SK-N-SH (cell line): Measurements from ENCODE around the gene BMPR1B. TPM values are rescaled to one million over a fixed set of nuclear protein-coding genes. Genes with fewer than 3 reads are reported as not detected.

ENCODE experiments used
- CTCF ChIA-PET: fragments of 300-600, 350-600 bp; formaldehyde crosslinking; extraction: SDS; loops from one replicate; lab custom pipeline; 2021; lab: Yijun Ruan, JAX
- POLR2A ChIA-PET: fragments of 350-600 bp; sonication (Branson Sonifier 250); formaldehyde crosslinking; extraction: SDS; loops from one replicate; lab custom pipeline; 2020; ENCODE audit warnings: antibody characterized with exemption, inconsistent platforms; lab: Yijun Ruan, JAX
- DNase-seq: peaks from one replicate; pipeline ENCODE4 v3.0.0; 2012
- H2AFZ ChIP-seq: fragments of 200-600 bp; sonication (generic); 2 replicates; pipeline ENCODE4 v1.8.1; 2016; ENCODE audit warnings: antibody characterized with exemption, mild to moderate bottlenecking, low read depth
- H3F3A ChIP-seq: fragments of 200-600 bp; sonication (generic); replicated peaks from 2 replicates; pipeline ENCODE3; 2016; ENCODE audit warnings: antibody characterized with exemption, mild to moderate bottlenecking; ENCODE audit not compliant: insufficient read depth
- H3K27ac ChIP-seq, 2 experiments: fragments of 200-500 bp in 1 of 2; fragments of 200-600 bp in 1 of 2; sonication (Bioruptor generic) in 1 of 2; sonication (generic), shearing (Covaris generic) in 1 of 2; 2 replicates each; pipeline versions ENCODE4 v1.5.1 to v1.6.1; 2014 to 2016; ENCODE audit warnings: low read depth in 2 of 2, inconsistent platforms in 1 of 2, low read length in 1 of 2, mild to moderate bottlenecking in 1 of 2, mixed read lengths in 1 of 2
- H3K27me3 ChIP-seq: fragments of 200-600 bp; sonication (generic), shearing (Covaris generic); 2 replicates; pipeline ENCODE4 v1.6.1; 2016; ENCODE audit warnings: mixed run types; ENCODE audit not compliant: insufficient read depth
- H3K36me3 ChIP-seq, 2 experiments: fragments of 200-500 bp in 1 of 2; fragments of 200-600 bp in 1 of 2; sonication (Bioruptor generic) in 1 of 2; sonication (generic) in 1 of 2; replicated peaks in 1 of 2; 2 replicates each; pipeline versions ENCODE3 to v1.5.1; 2014 to 2016; ENCODE audit warnings: low read length in 1 of 2, mild to moderate bottlenecking in 1 of 2; ENCODE audit not compliant: insufficient read depth in 2 of 2, control insufficient read depth in 1 of 2
- H3K4me1 ChIP-seq, 2 experiments: fragments of 200-500 bp in 1 of 2; fragments of 200-600 bp in 1 of 2; sonication (Bioruptor generic) in 1 of 2; sonication (generic), shearing (Covaris generic) in 1 of 2; 2 replicates each; pipeline versions ENCODE4 v1.5.1 to v1.6.1; 2014 to 2016; ENCODE audit warnings: low read depth in 1 of 2, low read length in 1 of 2, mixed run types in 1 of 2; ENCODE audit not compliant: insufficient read depth in 2 of 2, control insufficient read depth in 1 of 2
- H3K4me2 ChIP-seq: fragments of 200-600 bp; sonication (generic), shearing (Covaris generic); 2 replicates; pipeline ENCODE4 v1.6.1; 2017; ENCODE audit warnings: mixed run types
- H3K4me3 ChIP-seq, 2 experiments: fragments of 200-500 bp in 1 of 2; fragments of 200-600 bp in 1 of 2; sonication (Bioruptor generic) in 1 of 2; sonication (generic), shearing (Covaris generic) in 1 of 2; 2 replicates each; pipeline versions ENCODE4 v1.5.1 to v1.8.1; 2014 to 2016; ENCODE audit warnings: low read depth in 2 of 2, inconsistent platforms in 1 of 2, low read length in 1 of 2, mild to moderate bottlenecking in 1 of 2, mixed read lengths in 1 of 2, moderate library complexity in 1 of 2
- H3K79me2 ChIP-seq: fragments of 200-600 bp; sonication (generic); 2 replicates; pipeline ENCODE4 v1.8.1; 2017; ENCODE audit warnings: mild to moderate bottlenecking; ENCODE audit not compliant: insufficient read depth
- H3K9ac ChIP-seq: fragments of 200-600 bp; sonication (generic); 2 replicates; pipeline ENCODE4 v1.6.1; 2017; ENCODE audit warnings: mixed run types
- H3K9me2 ChIP-seq: fragments of 200-600 bp; sonication (generic); 2 replicates; pipeline ENCODE4 v1.6.1; 2017; ENCODE audit warnings: mixed run types
- H3K9me3 ChIP-seq: fragments of 200-600 bp; sonication (generic); 2 replicates; pipeline ENCODE4 v1.6.1; 2017; ENCODE audit warnings: mixed run types, mild to moderate bottlenecking, moderate library complexity
- H4K20me1 ChIP-seq: fragments of 200-600 bp; sonication (generic); 2 replicates; pipeline ENCODE4 v1.6.1; 2017; ENCODE audit warnings: mild to moderate bottlenecking, mixed run types; ENCODE audit not compliant: insufficient read depth
- ELF1 ChIP-seq: IDR thresholded peaks from 2 replicates; pipeline ENCODE4 v1.4.0; 2012
- EP300 ChIP-seq, 2 experiments: IDR thresholded peaks; 2 replicates each; pipeline versions ENCODE4 v1.4.0 to v1.6.1; 2012; ENCODE audit warnings: borderline replicate concordance in 1 of 2, low read depth in 1 of 2, low read length in 1 of 2
- FOXM1 ChIP-seq: IDR thresholded peaks from 2 replicates; pipeline ENCODE4 v1.4.0; 2012; ENCODE audit warnings: low read depth, mild to moderate bottlenecking
- MEF2A ChIP-seq: IDR thresholded peaks from 2 replicates; pipeline ENCODE4 v1.4.0; 2012; ENCODE audit warnings: low read depth, borderline replicate concordance
- POLR2AphosphoS5 ChIP-seq: IDR thresholded peaks from 2 replicates; pipeline ENCODE4 v1.6.1; 2012; ENCODE audit warnings: low read depth, low read length
- RAD21 ChIP-seq: IDR thresholded peaks from 2 replicates; pipeline ENCODE4 v1.6.1; 2012; ENCODE audit warnings: mild to moderate bottlenecking, low read length
- RXRA ChIP-seq: IDR thresholded peaks from 2 replicates; pipeline ENCODE4 v1.4.0; 2012; ENCODE audit warnings: low read depth, mild to moderate bottlenecking, borderline replicate concordance
- TEAD4 ChIP-seq: IDR thresholded peaks from 2 replicates; pipeline ENCODE4 v1.4.0; 2012; ENCODE audit warnings: mild to moderate bottlenecking, borderline replicate concordance; ENCODE audit not compliant: insufficient read depth
- YY1 ChIP-seq: IDR thresholded peaks from 2 replicates; pipeline ENCODE4 v1.4.0; 2012; ENCODE audit warnings: low read depth, mild to moderate bottlenecking
- WGBS: methylation state at CpG from one replicate; pipeline ENCODE4 v1.1.6; 2017; ENCODE audit warnings: low lambda C conversion rate; 5-methylcytosine and 5-hydroxymethylcytosine counted together
- polyA plus RNA-seq, 3 experiments: library from polyadenylated mRNA; depleted of rRNA; stranded (reverse); fragments of >200 nt; gene quantifications; 2 replicates each; pipeline ENCODE4 v1.2.3, GENCODE V29; 2012
- TF ChIP-seq, protein P1 (sequence below): IDR thresholded peaks from 2 replicates; pipeline ENCODE4 v1.4.0; 2012; ENCODE audit warnings: low read depth, borderline replicate concordance
- TF ChIP-seq, protein P2 (sequence below): fragments of 150-350 bp; IDR thresholded peaks from 2 replicates; pipeline ENCODE4 v1.6.1; 2017; ENCODE audit warnings: antibody characterized with exemption, low read length, low read depth, borderline replicate concordance
- TF ChIP-seq, protein P3 (sequence below): fragments of 200-600 bp; sonication (generic); IDR thresholded peaks from 2 replicates; pipeline ENCODE4 v1.6.1; 2017; ENCODE audit warnings: antibody characterized with exemption, mild to moderate bottlenecking, moderate library complexity
- TF ChIP-seq, protein P4 (sequence below): IDR thresholded peaks from 2 replicates; pipeline ENCODE4 v1.6.1; 2012; ENCODE audit warnings: mild to moderate bottlenecking, low read depth, low read length, moderate library complexity

Gene BMPR1B
- polyA plus RNA-seq, 1 of the 3 experiments (the other 2 are of a cell fraction): 0.16 TPM

DNA sequence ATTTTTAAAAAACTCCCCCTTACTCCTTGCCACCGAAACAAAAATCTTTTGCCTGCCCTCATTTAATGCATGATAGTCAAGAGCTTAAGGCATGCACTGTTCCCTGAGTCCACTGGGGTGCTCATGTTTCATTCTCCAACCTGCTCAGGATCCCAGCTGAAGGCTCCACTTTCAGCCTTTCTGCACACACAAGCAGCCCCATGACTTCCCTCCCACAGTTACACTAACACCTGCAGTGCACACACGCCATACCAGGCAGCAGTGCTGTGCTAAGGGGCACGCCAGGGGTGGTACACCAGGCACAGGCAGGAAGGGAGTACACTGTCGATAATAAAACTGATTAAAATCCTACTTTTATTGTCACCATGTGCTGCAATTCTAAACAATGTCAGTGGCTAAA, 385.2 kb downstream of the BMPR1B start:
- WGBS: 86% methylated on average over 4 of the region's 4 CpGs

DNA sequence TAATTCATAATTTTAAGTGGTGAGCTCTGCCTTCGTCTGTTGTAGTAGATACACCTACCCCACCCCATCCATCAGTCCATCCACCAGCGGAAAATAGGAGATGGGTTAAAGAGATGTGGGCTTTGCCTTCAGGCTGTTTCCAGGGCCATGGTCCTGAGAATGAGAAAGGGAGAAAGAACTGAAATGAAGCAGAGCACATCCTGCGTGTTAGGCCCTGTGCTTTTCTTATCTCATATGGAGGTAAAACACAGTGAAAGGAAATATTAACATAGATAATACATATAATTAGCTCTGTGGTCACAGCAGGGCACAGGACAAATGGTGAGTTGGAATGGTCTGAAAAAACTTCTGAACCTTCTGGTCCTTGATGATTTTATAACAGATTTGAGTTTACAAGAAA, 393.5 kb downstream of the BMPR1B start:
- ChIA-PET CTCF (interaction anchor here (1.3 to 1.7 kb wide), 3 partner anchors 14 to 530 kb away, joined by 3 to 5 read pairs (median 4); no protein-coding TSS in a partner anchor), POLR2A (no interaction called here)
- Histone ChIP-seq H3K9me3 (no peaks in the 10 kb centered on the region), H3K36me3 (no peaks in the 10 kb centered on the region), H3K27ac (peak overlapping the region in 1 of 2 experiments; percentile 96; a peak in 2 of 4 replicates), H3K9ac (no peak overlapping the region), H3K27me3 (no peaks in the 10 kb centered on the region), H4K20me1 (no peaks in the 10 kb centered on the region), H3F3A (peaks cover 4% of the 10 kb centered on the region), H2AFZ (no peak overlapping the region), H3K4me3 (no peak overlapping the region), H3K4me1 (peaks cover 0 to 34% of the 10 kb centered on the region in 2 experiments; a peak in 2 of 4 replicates), H3K4me2 (no peak overlapping the region), H3K79me2 (no peaks in the 10 kb centered on the region), H3K9me2 (no peaks in the 10 kb centered on the region)
- DNase-seq: peak; percentile 51
- WGBS: 83% methylated on average over 3 of the region's 3 CpGs
- TF ChIP-seq, protein P1, sequence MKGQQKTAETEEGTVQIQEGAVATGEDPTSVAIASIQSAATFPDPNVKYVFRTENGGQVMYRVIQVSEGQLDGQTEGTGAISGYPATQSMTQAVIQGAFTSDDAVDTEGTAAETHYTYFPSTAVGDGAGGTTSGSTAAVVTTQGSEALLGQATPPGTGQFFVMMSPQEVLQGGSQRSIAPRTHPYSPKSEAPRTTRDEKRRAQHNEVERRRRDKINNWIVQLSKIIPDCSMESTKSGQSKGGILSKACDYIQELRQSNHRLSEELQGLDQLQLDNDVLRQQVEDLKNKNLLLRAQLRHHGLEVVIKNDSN: no peak
- TF ChIP-seq MEF2A (no peak), TEAD4 (no peak), EP300 (IDR thresholded peaks at IDR 0.05; ENCODE audit: borderline replicate concordance in 1 of 2, low read depth in 1 of 2, low read length in 1 of 2) (peak in 1 of 2 experiments; percentile 93; a peak in 2 of 4 replicates), RXRA (no peak), ELF1 (no peak), POLR2AphosphoS5 (no peak), FOXM1 (no peak)
- TF ChIP-seq, protein P2, sequence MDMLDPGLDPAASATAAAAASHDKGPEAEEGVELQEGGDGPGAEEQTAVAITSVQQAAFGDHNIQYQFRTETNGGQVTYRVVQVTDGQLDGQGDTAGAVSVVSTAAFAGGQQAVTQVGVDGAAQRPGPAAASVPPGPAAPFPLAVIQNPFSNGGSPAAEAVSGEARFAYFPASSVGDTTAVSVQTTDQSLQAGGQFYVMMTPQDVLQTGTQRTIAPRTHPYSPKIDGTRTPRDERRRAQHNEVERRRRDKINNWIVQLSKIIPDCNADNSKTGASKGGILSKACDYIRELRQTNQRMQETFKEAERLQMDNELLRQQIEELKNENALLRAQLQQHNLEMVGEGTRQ: no peak
- TF ChIP-seq, protein P3, sequence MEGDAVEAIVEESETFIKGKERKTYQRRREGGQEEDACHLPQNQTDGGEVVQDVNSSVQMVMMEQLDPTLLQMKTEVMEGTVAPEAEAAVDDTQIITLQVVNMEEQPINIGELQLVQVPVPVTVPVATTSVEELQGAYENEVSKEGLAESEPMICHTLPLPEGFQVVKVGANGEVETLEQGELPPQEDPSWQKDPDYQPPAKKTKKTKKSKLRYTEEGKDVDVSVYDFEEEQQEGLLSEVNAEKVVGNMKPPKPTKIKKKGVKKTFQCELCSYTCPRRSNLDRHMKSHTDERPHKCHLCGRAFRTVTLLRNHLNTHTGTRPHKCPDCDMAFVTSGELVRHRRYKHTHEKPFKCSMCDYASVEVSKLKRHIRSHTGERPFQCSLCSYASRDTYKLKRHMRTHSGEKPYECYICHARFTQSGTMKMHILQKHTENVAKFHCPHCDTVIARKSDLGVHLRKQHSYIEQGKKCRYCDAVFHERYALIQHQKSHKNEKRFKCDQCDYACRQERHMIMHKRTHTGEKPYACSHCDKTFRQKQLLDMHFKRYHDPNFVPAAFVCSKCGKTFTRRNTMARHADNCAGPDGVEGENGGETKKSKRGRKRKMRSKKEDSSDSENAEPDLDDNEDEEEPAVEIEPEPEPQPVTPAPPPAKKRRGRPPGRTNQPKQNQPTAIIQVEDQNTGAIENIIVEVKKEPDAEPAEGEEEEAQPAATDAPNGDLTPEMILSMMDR: no peak

More for the DNA sequence above, 385.2 kb downstream of the BMPR1B start:
- no peak overlapping the region for H3K9ac ChIP-seq
- no peaks in the 10 kb centered on the region for H3K9me3 ChIP-seq
- no peaks in the 10 kb centered on the region for H3K9me2 ChIP-seq
- ChIA-PET CTCF (interaction anchor here (1.5 kb wide), 1 partner anchor 18 kb away, joined by 5 read pairs; no protein-coding TSS in a partner anchor), POLR2A (no interaction called here)
- H3K4me3 ChIP-seq: no peak overlapping the region
- H3K36me3 ChIP-seq: no peaks in the 10 kb centered on the region
- DNase-seq: no peak
- no peak overlapping the region; a peak in 1 of 4 replicates for H3K27ac ChIP-seq
- H3K4me1 ChIP-seq: peaks cover 0 to 7% of the 10 kb centered on the region in 2 experiments; a peak in 1 of 4 replicates
- no peak overlapping the region for H2AFZ ChIP-seq
- H3K4me2 ChIP-seq: no peak overlapping the region
- TF ChIP-seq, protein P4, sequence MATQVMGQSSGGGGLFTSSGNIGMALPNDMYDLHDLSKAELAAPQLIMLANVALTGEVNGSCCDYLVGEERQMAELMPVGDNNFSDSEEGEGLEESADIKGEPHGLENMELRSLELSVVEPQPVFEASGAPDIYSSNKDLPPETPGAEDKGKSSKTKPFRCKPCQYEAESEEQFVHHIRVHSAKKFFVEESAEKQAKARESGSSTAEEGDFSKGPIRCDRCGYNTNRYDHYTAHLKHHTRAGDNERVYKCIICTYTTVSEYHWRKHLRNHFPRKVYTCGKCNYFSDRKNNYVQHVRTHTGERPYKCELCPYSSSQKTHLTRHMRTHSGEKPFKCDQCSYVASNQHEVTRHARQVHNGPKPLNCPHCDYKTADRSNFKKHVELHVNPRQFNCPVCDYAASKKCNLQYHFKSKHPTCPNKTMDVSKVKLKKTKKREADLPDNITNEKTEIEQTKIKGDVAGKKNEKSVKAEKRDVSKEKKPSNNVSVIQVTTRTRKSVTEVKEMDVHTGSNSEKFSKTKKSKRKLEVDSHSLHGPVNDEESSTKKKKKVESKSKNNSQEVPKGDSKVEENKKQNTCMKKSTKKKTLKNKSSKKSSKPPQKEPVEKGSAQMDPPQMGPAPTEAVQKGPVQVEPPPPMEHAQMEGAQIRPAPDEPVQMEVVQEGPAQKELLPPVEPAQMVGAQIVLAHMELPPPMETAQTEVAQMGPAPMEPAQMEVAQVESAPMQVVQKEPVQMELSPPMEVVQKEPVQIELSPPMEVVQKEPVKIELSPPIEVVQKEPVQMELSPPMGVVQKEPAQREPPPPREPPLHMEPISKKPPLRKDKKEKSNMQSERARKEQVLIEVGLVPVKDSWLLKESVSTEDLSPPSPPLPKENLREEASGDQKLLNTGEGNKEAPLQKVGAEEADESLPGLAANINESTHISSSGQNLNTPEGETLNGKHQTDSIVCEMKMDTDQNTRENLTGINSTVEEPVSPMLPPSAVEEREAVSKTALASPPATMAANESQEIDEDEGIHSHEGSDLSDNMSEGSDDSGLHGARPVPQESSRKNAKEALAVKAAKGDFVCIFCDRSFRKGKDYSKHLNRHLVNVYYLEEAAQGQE: no peak
- TF ChIP-seq TEAD4 (no peak), RAD21 (no peak), YY1 (no peak)
- TF ChIP-seq, protein P3: no peak
- no peaks in the 10 kb centered on the region for H4K20me1 ChIP-seq
- no peaks in the 10 kb centered on the region for H3K79me2 ChIP-seq
- no peaks in the 10 kb centered on the region for H3K27me3 ChIP-seq
- H3F3A ChIP-seq: no peaks in the 10 kb centered on the region
